SK-MEL-5 (cell line): Measurements from ENCODE around the gene PKIG. TPM values are rescaled to one million over a fixed set of nuclear protein-coding genes. Genes with fewer than 3 reads are reported as not detected.

Experiments used
- DNase-seq: peaks from one replicate; pipeline ENCODE4 v3.0.0-alpha.2; 2016; ENCODE audit warnings: low read depth, low spot score
- in situ Hi-C: cut with HindIII; loops from 2 replicates; pipeline ENCODE4 v1.10.0; 2016; ENCODE audit warnings: low sequenced_read_pairs, high pct_unique_total_duplicates, low pct_unique_long_range_greater_than_20kb
- total RNA-seq: library from RNA; depleted of rRNA; stranded (reverse); fragments of >200 nt; shearing (Covaris generic); gene quantifications from 2 replicates; pipeline ENCODE4 v1.2.3, GENCODE V29; 2014

PKIG gene
- total RNA-seq, 1 experiment from 2014 or later: 32.7 TPM

GRCh38 chr20:44625361-44625760 is 43.0 kb downstream of the PKIG start:
- in situ Hi-C loops: no loop called here
- no peak for DNase-seq

DNA sequence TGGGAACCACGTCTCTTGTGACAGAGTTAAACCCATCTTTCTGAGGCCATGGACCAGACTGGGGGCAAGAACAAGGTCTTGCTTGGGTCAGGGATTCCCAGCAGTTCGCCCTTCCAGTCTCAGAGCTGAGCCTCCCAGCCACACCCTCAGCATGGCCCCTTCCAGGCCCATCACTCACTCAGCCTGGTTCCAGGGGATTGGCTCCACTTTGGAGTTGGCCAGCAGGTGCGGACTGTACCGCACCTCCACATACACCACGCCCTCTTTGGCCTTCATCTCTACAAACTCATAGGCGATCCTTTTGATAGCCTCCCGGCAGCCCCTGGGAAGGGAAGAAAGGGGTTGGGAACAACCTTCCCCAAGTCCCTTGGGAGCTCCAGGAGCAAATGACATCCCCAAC is 43.9 kb downstream of the PKIG start:
- no peak for DNase-seq
- in situ Hi-C loops: no loop called here

- no peak for DNase-seq
- in situ Hi-C loops: no loop called here
Observed at GRCh38 chr20:44627364-44628010, 45.1 kb downstream of the PKIG start.

DNA sequence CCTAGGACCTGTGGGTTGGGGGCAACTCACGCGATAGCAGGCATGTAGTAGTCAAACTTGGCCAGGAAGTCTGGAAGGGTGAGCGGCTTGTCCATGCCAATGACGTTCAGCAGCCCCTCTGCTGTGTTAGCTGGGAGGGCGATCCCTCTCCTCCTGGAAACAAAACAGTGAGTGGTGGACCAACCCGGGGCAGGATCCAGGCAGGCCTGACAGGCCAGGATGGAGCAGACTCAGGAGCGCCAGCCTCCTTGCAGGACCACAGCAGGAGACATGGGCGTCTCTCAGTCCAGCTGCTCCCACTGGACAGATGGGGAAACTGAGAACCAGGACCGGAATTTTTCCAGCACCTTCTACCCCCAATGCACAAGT is 46.6 kb downstream of the PKIG start:
- in situ Hi-C loops: no loop called here
- no peak for DNase-seq

DNA sequence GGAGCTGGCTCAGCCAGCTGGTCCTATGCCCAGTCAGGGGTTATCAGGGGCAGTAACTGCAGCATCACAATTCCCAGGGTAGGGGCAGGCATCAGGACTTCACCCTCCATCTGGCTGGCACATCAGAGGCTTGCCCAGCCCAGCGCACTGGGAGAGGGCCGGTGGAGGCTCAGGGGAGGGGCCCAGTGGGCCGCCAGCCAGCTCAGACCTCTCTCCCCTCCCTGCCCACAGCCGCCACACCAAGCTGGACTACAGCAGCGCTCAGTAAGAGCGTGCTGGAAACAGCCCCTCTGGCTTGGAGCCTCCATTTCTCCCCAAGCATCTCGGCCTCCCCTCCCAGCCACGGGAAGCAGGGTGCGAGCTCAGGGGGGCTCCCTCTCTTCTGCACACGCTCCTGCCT is 47.2 kb downstream of the PKIG start:
- in situ Hi-C loops: no loop called here
- no peak for DNase-seq

DNA sequence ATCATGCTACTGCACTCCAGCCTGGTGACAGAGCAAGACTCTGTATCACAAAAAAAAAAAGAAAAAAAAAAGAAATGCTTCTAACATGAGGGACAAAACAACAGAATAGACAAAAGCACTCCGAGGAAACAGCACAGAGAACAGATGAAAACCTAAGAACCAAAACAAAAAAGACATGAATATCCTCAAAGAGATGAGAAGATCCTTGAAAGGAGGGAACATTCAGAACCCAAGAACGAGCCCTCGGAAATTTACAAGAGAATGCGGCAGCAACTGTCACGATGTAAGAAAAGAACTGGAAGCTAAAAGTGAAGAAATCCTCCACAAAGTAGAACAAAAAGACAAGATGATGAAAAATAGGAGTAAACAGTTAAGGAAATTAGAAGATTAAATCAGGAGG is 47.9 kb downstream of the PKIG start:
- in situ Hi-C loops: no loop called here
- DNase-seq: no peak

DNA sequence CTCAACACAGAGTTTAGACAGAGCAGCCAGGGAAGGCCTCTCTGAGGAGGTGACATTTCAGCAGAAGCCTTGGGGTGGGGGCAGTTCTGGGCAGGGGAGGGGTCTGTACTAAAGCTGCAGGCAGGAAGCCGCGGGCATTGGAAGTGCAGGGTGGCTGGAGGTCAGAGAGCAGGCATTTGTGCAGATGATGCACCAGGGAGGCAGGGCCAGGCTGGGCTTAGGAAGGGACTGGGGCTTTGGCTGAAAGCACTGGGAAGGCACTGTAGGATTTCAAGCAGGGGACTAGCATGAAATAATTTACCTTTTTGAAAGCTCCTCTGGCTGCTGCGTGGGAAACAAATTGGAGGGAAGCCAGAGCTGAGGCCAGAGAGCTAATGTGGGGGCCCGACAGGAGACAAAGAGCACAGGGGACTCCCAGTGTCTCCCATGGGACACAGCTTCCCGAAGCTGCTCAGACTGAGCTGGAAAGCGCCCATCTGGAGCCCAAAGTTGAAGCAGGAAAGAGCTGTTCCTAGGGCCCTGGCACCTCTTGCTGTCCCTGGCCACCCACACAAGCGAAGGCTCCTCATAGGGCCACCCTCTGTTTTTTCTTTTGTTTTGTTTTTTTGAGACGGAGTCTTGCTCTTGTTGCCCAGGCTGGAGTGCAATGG is 49.8 kb downstream of the PKIG start:
- in situ Hi-C loops: no loop called here
- no peak for DNase-seq

DNA sequence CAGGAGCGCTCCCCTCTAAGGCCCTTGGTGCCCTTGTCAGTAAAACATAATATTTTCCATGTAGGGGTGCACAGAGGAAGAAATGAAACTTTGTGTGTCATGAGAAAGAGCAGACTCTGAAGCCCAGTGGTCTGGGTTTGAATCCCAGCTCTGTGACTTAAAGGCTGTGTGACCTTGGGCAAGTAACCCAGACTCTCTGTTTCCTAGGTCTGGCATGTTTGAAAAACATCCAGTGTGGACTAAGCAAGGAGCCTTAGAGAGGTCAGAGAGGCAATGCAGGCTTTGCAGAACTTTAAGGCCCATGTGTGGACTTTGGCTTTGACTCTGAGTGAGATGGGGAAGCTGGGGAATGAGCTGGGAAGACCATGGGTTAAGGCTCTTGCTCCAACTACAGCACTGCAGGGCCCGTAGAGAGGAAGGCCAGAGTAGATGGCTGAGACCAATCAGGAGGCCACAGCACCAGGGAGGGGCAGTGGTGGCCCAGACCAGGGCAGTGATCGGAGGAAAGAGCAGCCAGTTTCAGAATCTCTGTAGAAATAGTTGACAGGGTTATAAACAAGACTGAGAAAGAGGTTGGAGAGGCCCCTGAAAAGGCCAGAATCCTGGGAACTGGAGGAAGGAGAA is 50.9 kb downstream of the PKIG start:
- DNase-seq: no peak
- in situ Hi-C loops: no loop called here

GRCh38 chr20:44633872-44634600 is 51.7 kb downstream of the PKIG start:
- in situ Hi-C loops: no loop called here

GRCh38 chr20:44635877-44636276 is 53.5 kb downstream of the PKIG start:
- in situ Hi-C loops: no loop called here
- no peak for DNase-seq

More at GRCh38 chr20:44633872-44634600, 51.7 kb downstream of the PKIG start:
- DNase-seq: no peak

- DNase-seq: no peak
- in situ Hi-C loops: no loop called here
Observed at GRCh38 chr20:44637042-44637441, 54.7 kb downstream of the PKIG start.

DNA sequence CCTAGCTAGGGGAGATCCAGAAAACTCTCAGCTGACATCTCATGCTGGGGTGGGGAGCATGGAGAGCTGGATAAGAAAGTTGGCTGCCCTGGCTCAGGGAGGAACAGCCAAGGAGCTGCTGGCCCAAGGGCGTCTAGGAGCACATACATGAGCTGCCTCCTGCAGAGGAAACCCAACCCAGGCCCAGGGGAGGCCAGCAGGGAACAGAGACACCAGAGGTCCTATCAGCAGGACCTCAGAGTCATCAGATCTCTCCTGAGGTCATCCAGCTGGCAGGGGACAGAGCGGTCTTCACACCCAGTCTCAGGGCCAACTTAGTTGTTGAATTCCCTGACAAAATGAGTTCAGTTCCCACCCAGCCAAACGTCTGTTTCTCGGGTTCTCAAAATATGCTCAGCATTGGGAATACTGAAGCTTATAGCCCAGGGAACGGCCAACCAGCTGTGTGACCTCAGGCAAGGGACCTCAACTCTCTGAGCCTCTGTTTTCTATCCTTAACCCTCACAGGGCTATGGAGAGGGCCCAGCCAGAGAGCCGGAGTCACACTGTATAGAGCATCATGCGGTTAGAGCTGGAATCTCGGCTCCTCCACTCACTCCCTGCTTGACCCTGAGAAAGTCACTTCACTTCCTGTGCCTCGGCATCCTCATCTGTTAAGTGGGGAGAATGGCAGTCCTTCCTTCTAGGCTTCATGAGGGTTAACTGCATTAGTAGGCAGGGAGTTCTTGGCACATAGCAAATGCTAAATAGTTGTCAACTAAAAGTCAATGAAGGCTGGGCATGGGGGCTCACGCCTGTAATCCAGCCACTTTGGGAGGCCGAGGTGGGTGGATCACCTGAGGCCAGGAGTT is 55.4 kb downstream of the PKIG start:
- no peak for DNase-seq
- in situ Hi-C loops: no loop called here

DNA sequence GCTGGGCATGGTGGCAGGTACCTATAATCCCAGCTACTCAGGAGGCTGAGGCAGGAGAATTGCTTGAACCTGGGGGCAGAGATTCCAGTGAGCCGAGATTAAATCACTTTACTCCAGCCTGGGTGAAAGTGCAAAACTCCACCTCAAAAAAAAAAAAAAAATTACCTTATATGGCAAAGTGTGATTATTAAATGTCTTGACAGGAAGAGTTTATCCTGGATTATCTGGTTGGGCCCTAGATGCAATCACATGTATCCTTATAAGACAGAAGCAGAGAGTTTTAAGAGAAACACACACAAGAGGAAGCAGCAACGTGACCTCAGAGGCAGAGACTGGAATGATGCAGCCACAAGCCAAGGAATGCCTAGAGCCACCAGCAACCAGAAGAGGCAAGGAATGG is 58.1 kb downstream of the PKIG start:
- in situ Hi-C loops: no loop called here

DNA sequence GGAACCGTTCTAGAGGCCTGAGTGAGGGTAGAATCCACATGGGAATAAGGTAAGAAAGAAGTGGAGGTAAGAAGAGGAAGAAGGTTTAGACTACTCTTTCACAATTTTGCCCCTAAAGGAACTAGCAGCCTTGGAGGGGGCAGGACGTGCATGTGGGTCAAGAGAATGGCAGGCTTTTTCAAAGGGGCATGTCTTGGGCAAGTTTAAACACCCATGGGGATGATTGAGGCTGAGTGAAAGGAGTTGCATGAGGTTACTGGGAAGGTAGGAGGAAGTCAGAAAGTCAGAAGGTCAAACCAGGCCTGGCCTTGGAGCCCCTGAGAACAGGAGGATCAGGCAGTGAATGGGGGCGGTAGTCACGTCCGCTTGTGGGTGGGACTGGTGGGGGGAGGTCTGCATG is 58.9 kb downstream of the PKIG start:
- in situ Hi-C loops: no loop called here
- DNase-seq: no peak

More for the DNA sequence above, 58.1 kb downstream of the PKIG start:
- no peak for DNase-seq

DNA sequence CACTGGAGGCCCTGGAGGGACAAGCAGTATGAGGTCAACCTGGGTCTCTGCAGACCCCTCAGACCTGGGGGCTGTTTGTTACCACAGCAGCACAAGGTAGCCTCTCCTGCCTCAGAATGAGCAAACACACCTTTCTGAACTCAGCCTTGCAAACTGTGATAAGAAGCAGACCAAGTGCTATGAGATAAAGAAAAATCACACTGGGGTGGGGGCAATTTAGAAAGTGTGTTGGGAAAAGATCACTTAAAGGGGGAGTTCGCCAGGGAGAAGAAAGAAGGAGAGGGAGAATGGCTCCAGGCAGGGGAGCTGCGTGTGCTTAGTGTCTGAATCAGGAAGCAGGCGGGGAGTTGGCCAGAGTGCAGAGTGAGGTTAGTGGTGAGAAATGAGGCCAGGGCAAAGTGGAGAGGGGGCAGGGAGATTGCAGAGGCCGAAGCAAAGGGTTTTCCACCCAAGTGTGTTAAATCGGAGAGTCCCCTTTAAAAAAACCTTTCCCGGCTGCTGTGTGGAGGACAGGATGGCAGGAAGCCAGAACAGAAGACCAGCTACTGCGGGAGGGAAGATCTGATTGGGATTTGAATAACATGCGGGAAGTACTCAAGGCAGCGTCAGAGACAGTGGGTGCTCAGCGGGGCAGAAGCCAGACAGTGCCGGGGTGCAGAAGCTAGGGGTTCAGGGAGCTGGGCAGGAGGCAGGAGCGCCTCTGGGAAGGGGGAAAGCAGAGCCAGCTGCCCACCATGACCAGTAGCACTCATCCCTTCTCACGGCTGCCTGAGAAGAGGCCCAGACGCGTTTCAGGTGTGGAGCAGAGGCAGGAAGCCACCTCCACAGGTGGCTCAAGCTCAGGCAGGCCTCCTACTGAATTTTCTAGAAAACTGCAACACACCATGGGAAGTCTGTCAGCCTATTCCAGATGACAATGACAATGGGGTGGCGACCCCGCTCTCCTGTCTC is 60.1 kb downstream of the PKIG start:
- in situ Hi-C loops: no loop called here

DNA sequence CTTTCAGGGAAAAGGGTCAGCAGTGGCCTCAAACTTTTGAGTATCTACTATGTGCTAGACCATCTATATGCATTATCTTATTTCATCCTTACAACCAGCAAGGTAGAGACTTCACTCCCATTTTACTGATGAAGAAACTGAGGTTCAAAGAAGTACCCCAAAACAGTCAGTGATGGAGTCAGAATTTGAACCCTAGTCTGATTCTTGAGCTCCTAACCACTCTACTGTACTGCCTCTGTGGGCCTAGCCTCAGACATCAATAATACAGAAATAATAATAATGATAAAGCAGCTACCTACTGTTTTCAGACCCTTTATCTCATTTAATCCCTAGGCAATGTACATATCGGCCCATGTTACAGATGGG is 60.8 kb downstream of the PKIG start:
- in situ Hi-C loops: no loop called here
- DNase-seq: no peak

More for the DNA sequence above, 60.1 kb downstream of the PKIG start:
- DNase-seq: peak; percentile 40
